IPS-20b (cell line): ENCODE data around the gene DDX3X.
"Not testable (repeated sequence)": the region's sequence is repeated elsewhere in the genome, so short reads cannot be mapped to it uniquely, and the experiment has no call there.

ENCODE experiments used
- H3K27ac ChIP-seq: one replicate; pipeline ENCODE4 v1.5.1; 2013; ENCODE audit warnings: low read length
- H3K27me3 ChIP-seq: 2 replicates; pipeline ENCODE4 v1.6.1; 2013; ENCODE audit warnings: mild to moderate bottlenecking, low read length, inconsistent platforms; ENCODE audit not compliant: insufficient read depth
- H3K36me3 ChIP-seq: 2 replicates; pipeline ENCODE4 v1.6.1; 2013; ENCODE audit warnings: low read depth, mild to moderate bottlenecking, inconsistent platforms, low read length, moderate library complexity; ENCODE audit not compliant: insufficient read depth
- H3K4me1 ChIP-seq: 2 replicates; pipeline ENCODE4 v1.6.1; 2013; ENCODE audit warnings: mild to moderate bottlenecking, control low read depth, inconsistent platforms, low read length, moderate library complexity; ENCODE audit not compliant: insufficient read depth
- H3K4me3 ChIP-seq: 2 replicates; pipeline ENCODE4 v1.5.1; 2013; ENCODE audit warnings: mild to moderate bottlenecking, low read length, inconsistent platforms
- H3K9ac ChIP-seq: 2 replicates; pipeline ENCODE4 v1.6.1; 2013; ENCODE audit warnings: low read depth, mild to moderate bottlenecking, inconsistent platforms, low read length, moderate library complexity
- H3K9me3 ChIP-seq: 2 replicates; pipeline ENCODE4 v1.6.1; 2013; ENCODE audit warnings: mild to moderate bottlenecking, low read depth, low read length, inconsistent platforms; ENCODE audit not compliant: insufficient read depth

The DDX3X gene

GRCh38 chrX:41308884-41309647 lies 24.9 kb upstream of the DDX3X start:
- peaks cover under 1% of the 10 kb centered on the region; the same call in 1 of the 2 replicates for H3K4me1 ChIP-seq
- no peaks in the 10 kb centered on the region for H3K9me3 ChIP-seq
- H3K36me3 ChIP-seq = no peaks in the 10 kb centered on the region
- no peaks in the 10 kb centered on the region for H3K27me3 ChIP-seq
- no peak overlapping the region for H3K9ac ChIP-seq
- H3K27ac ChIP-seq = no peak overlapping the region
- no peak overlapping the region for H3K4me3 ChIP-seq

GRCh38 chrX:41312786-41313185 lies 21.2 kb upstream of the DDX3X start:
- Histone ChIP-seq H3K27me3 (no peaks in the 10 kb centered on the region), H3K36me3 (no peaks in the 10 kb centered on the region), H3K4me3 (no peak overlapping the region), H3K9me3 (no peaks in the 10 kb centered on the region), H3K9ac (no peak overlapping the region), H3K27ac (no peak overlapping the region), H3K4me1 (no peaks in the 10 kb centered on the region)

GRCh38 chrX:41313419-41313818 lies 20.5 kb upstream of the DDX3X start:
- Histone ChIP-seq H3K4me1 (no peaks in the 10 kb centered on the region), H3K27me3 (no peaks in the 10 kb centered on the region), H3K9ac (no peak overlapping the region), H3K4me3 (no peak overlapping the region), H3K27ac (no peak overlapping the region), H3K36me3 (no peaks in the 10 kb centered on the region), H3K9me3 (no peaks in the 10 kb centered on the region)

- Histone ChIP-seq H3K36me3 (no peaks in the 10 kb centered on the region), H3K27ac (no peak overlapping the region), H3K9ac (no peak overlapping the region), H3K4me1 (no peaks in the 10 kb centered on the region), H3K9me3 (no peaks in the 10 kb centered on the region), H3K27me3 (no peaks in the 10 kb centered on the region), H3K4me3 (no peak overlapping the region)
Observed at GRCh38 chrX:41314204-41314603, 19.8 kb upstream of the DDX3X start.

GRCh38 chrX:41314881-41315280 lies 19.1 kb upstream of the DDX3X start:
- no peaks in the 10 kb centered on the region for H3K27me3 ChIP-seq
- no peak overlapping the region for H3K27ac ChIP-seq
- no peak overlapping the region for H3K4me3 ChIP-seq
- H3K4me1 ChIP-seq = no peaks in the 10 kb centered on the region
- no peaks in the 10 kb centered on the region for H3K9me3 ChIP-seq
- no peak overlapping the region for H3K9ac ChIP-seq
- no peaks in the 10 kb centered on the region for H3K36me3 ChIP-seq

- not testable (repeated sequence) for H3K36me3 ChIP-seq, H3K27ac ChIP-seq, H3K27me3 ChIP-seq, H3K4me1 ChIP-seq, H3K9me3 ChIP-seq, H3K9ac ChIP-seq, H3K4me3 ChIP-seq
Observed at GRCh38 chrX:41316266-41316665, 17.7 kb upstream of the DDX3X start.

GRCh38 chrX:41317477-41318208 lies 16.3 kb upstream of the DDX3X start:
- Histone ChIP-seq H3K4me1 (no peaks in the 10 kb centered on the region), H3K9me3 (no peaks in the 10 kb centered on the region), H3K27ac (no peak overlapping the region), H3K4me3 (no peak overlapping the region), H3K27me3 (no peaks in the 10 kb centered on the region), H3K36me3 (no peaks in the 10 kb centered on the region), H3K9ac (no peak overlapping the region)

- Histone ChIP-seq H3K9me3 (no peaks in the 10 kb centered on the region), H3K4me1 (no peaks in the 10 kb centered on the region)
Observed at GRCh38 chrX:41320393-41320792, 13.6 kb upstream of the DDX3X start.

GRCh38 chrX:41322821-41323603 lies 10.9 kb upstream of the DDX3X start:
- Histone ChIP-seq H3K27ac (no peak overlapping the region), H3K27me3 (no peaks in the 10 kb centered on the region), H3K36me3 (no peaks in the 10 kb centered on the region), H3K9me3 (no peaks in the 10 kb centered on the region), H3K4me1 (no peaks in the 10 kb centered on the region), H3K9ac (no peak overlapping the region), H3K4me3 (no peak overlapping the region)

More at GRCh38 chrX:41320393-41320792, 13.6 kb upstream of the DDX3X start:
- H3K27ac ChIP-seq = no peak overlapping the region
- H3K4me3 ChIP-seq = no peak overlapping the region
- no peak overlapping the region for H3K9ac ChIP-seq
- H3K36me3 ChIP-seq = no peaks in the 10 kb centered on the region
- no peaks in the 10 kb centered on the region for H3K27me3 ChIP-seq

GRCh38 chrX:41326431-41326830 lies 7.5 kb upstream of the DDX3X start:
- peaks cover 6% of the 10 kb centered on the region; the same call in 1 of the 2 replicates for H3K4me1 ChIP-seq
- no peaks in the 10 kb centered on the region for H3K9me3 ChIP-seq
- H3K9ac ChIP-seq = no peak overlapping the region
- peaks cover 1% of the 10 kb centered on the region; the same call in 1 of the 2 replicates for H3K27me3 ChIP-seq
- H3K4me3 ChIP-seq = no peak overlapping the region
- H3K36me3 ChIP-seq = no peaks in the 10 kb centered on the region
- no peak overlapping the region for H3K27ac ChIP-seq

GRCh38 chrX:41327341-41327740 lies 6.6 kb upstream of the DDX3X start:
- Histone ChIP-seq H3K27me3 (peaks cover 5% of the 10 kb centered on the region; the same call in 1 of the 2 replicates), H3K9ac (no peak overlapping the region), H3K4me3 (no peak overlapping the region), H3K4me1 (peaks cover 13% of the 10 kb centered on the region; the same call in 1 of the 2 replicates), H3K36me3 (no peaks in the 10 kb centered on the region), H3K27ac (no peak overlapping the region), H3K9me3 (no peaks in the 10 kb centered on the region)
